ENCODE measurements around the gene SMYD3. TPM values are rescaled to one million over a fixed set of nuclear protein-coding genes. Genes with fewer than 3 reads are reported as not detected.

The SMYD3 gene
- total and polyA plus RNA-seq, 9 of the 15 experiments (the other 6 are each of a cell fraction or from before 2014, with no cell fraction given), result 128 to 440 (median 197) TPM

GRCh38 chr1:246470585-246470984 lies 36.5 kb downstream of the SMYD3 start (continued):
- TF ChIP-seq HINFP (tag; conservative IDR thresholded peaks at IDR 0.05; ENCODE audit: low read depth) (no peak), ETV1 (tag; conservative IDR thresholded peaks at IDR 0.05; ENCODE audit: low read depth) (no peak), TSC22D4 (tag; IDR thresholded peaks at IDR 0.05) (no peak), NEUROD1 (IDR thresholded peaks at IDR 0.05; ENCODE audit: borderline replicate concordance, low read depth, low read length, partially characterized antibody) (no peak), MAFG (tag; conservative IDR thresholded peaks at IDR 0.05) (peak; percentile 71)

GRCh38 chr1:246462986-246463385 lies 44.1 kb downstream of the SMYD3 start:
- H3K27ac ChIP-seq (ENCODE audit: extremely low read depth, low read depth, low read length), result no peak overlapping the region
- no peaks in the 10 kb centered on the region for H3K9me1 ChIP-seq (ENCODE audit: control insufficient read depth, insufficient read depth, low read length)
- BruUV-seq (replicated peaks), result no TSS peak
- no peaks in the 10 kb centered on the region for H3K79me2 ChIP-seq (ENCODE audit: control insufficient read depth, insufficient read depth, low read length)
- ATAC-seq, result no peak
- H3K9me3 ChIP-seq (replicated peaks; ENCODE audit: control insufficient read depth, insufficient read depth, low read depth, low read length), result no peaks in the 10 kb centered on the region
- CTCF ChIA-PET (ENCODE audit: low intra/inter-chr PET ratio), result no interaction called here
- no peaks in the 10 kb centered on the region for H3K27me3 ChIP-seq (ENCODE audit: control insufficient read depth in 2 of 2, insufficient read depth in 2 of 2, low read length in 2 of 2)
- H3K36me3 ChIP-seq (ENCODE audit: control insufficient read depth, insufficient read depth, low read length), result no peaks in the 10 kb centered on the region
- H3K4me3 ChIP-seq, result no peak overlapping the region
- WGBS (ENCODE audit: insufficient coverage, low coverage, missing lambda C conversion rate), result 35% methylated on average over 2 of the region's 2 CpGs
- H4K20me1 ChIP-seq (replicated peaks; ENCODE audit: control insufficient read depth, insufficient read depth, low read length), result no peaks in the 10 kb centered on the region
- in situ Hi-C loops (cut with MboI), result no loop called here
- intact Hi-C loops (cut with micrococcal nuclease), result no loop called here
- FAIRE-seq, result no peak
- 0 out of 5 replicates have a peak, but pooled peaks cover 0 to under 1% of the 10 kb centered on the region in 2 experiments for H3K4me1 ChIP-seq (replicated peaks in 1 of 2; ENCODE audit: control insufficient read depth in 2 of 2, insufficient read depth in 2 of 2, low read length in 2 of 2)
- no peak overlapping the region for H3K4me2 ChIP-seq (ENCODE audit: insufficient read depth, low read length)
- no peak overlapping the region for H3K9ac ChIP-seq (ENCODE audit: insufficient read depth in 1 of 2, low read depth in 2 of 2, low read length in 2 of 2)
- POLR2A ChIA-PET, result interaction anchor here (0.6 kb wide), 2 partner anchors 14 to 265 kb away, joined by 3 read pairs; no protein-coding TSS in a partner anchor
- no peak overlapping the region for H2AFZ ChIP-seq (ENCODE audit: low read depth, low read length)
- DNase-seq (ENCODE audit: extremely low read depth in 1 of 4, low spot score in 3 of 4), result no peak
- no peak for TF ChIP-seq ZNF263 (CRISPR knock-in tag; IDR thresholded peaks at IDR 0.05; ENCODE audit: borderline replicate concordance)

All from K562 (cell line).